Smooth muscle cell (in vitro differentiated cells): ENCODE data around the gene FGD4. TPM values are rescaled to one million over a fixed set of nuclear protein-coding genes. Genes with fewer than 3 reads are reported as not detected.

ENCODE experiments used
- DNase-seq: peaks from one replicate; lab custom pipeline; 2025; ENCODE audit not compliant: unreplicated experiment; lab: John Stamatoyannopoulos, UW
- H2AFZ ChIP-seq: fragments of 200-600 bp; sonication (generic); 2 replicates; pipeline ENCODE4 v1.6.0; 2016; ENCODE audit warnings: antibody characterized with exemption, low read depth, mild to moderate bottlenecking
- H3F3A ChIP-seq: fragments of 200-600 bp; sonication (generic); 2 replicates; pipeline ENCODE4 v1.6.0; 2017; ENCODE audit warnings: antibody characterized with exemption, low read depth
- H3K27ac ChIP-seq: fragments of 200-600 bp; sonication (generic); 2 replicates; pipeline ENCODE4 v1.5.1; 2016; ENCODE audit warnings: low read depth, mild to moderate bottlenecking
- H3K27me3 ChIP-seq: fragments of 200-600 bp; sonication (generic); 2 replicates; pipeline ENCODE4 v1.6.1; 2016; ENCODE audit warnings: low read depth, mild to moderate bottlenecking
- H3K36me3 ChIP-seq: fragments of 200-600 bp; sonication (generic); 2 replicates; pipeline ENCODE4 v1.5.1; 2016; ENCODE audit warnings: low read depth
- H3K4me1 ChIP-seq: fragments of 200-600 bp; sonication (generic); 2 replicates; pipeline ENCODE4 v1.5.1; 2016; ENCODE audit warnings: low read depth
- H3K4me2 ChIP-seq: fragments of 200-600 bp; sonication (generic); 2 replicates; pipeline ENCODE4 v1.6.0; 2016; ENCODE audit warnings: mild to moderate bottlenecking
- H3K4me3 ChIP-seq: fragments of 200-600 bp; sonication (generic); 2 replicates; pipeline ENCODE4 v1.5.1; 2016; ENCODE audit warnings: mild to moderate bottlenecking
- H3K79me2 ChIP-seq: fragments of 200-600 bp; sonication (generic); 2 replicates; pipeline ENCODE4 v1.6.0; 2016; ENCODE audit warnings: low read depth, mild to moderate bottlenecking
- H3K9ac ChIP-seq: fragments of 200-600 bp; sonication (generic); 2 replicates; pipeline ENCODE4 v1.6.0; 2016; ENCODE audit warnings: low read depth
- H3K9me3 ChIP-seq: fragments of 200-600 bp; sonication (generic); replicated peaks from 2 replicates; pipeline ENCODE4 v1.5.1; 2016; ENCODE audit warnings: low read depth
- H4K20me1 ChIP-seq: fragments of 200-600 bp; sonication (generic); 2 replicates; pipeline ENCODE4 v1.6.0; 2016; ENCODE audit warnings: low read depth
- WGBS: methylation state at CpG from one replicate; pipeline ENCODE4 v1.1.7; 2016; ENCODE audit warnings: low lambda C conversion rate; 5-methylcytosine and 5-hydroxymethylcytosine counted together
- polyA plus RNA-seq: library from polyadenylated mRNA; unstranded; fragments of >200 nt; fragmentation: Nextera tagmentation; extraction: Ambion mirVana; gene quantifications from 2 replicates; pipeline ENCODE4 v1.2.1, GENCODE V29; 2016
- total RNA-seq: library from RNA; depleted of rRNA; stranded (reverse); fragments of >200 nt; gene quantifications from 2 replicates; pipeline ENCODE4 v1.2.3, GENCODE V29; 2014
- TF ChIP-seq, protein P1 (sequence below): fragments of 200-600 bp; sonication (generic); IDR thresholded peaks from 2 replicates; pipeline ENCODE4 v1.5.1; 2017; ENCODE audit warnings: borderline replicate concordance, mild to moderate bottlenecking, antibody characterized with exemption; ENCODE audit not compliant: insufficient read depth, poor library complexity, severe bottlenecking

Gene FGD4
- total and polyA plus RNA-seq, 2 experiments from 2014 or later = 0.42 to 5.8 TPM

DNA sequence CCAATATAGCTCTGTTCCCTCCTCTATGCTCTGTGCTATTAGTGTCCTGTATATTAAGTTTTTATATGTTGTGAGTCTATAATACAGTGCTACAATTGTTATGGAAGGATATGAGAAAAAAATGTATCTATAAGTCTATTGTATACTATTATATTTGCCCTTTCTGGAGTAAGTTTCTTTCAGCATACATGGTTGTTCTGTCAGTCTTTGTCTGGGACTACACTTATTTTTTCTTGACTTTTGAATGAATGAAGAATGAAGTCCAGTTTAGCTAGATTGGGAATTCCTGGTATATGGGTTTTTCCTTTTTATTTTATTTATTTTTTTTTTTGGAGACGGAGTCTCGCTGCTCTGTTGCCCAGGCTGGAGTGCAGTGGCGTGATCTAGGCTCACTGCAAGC is 203.7 kb downstream of the FGD4 start:
- Histone ChIP-seq H3K9me3 (no peaks in the 10 kb centered on the region), H3K27me3 (no peaks in the 10 kb centered on the region), H3K4me3 (no peak overlapping the region), H2AFZ (no peak overlapping the region), H4K20me1 (no peaks in the 10 kb centered on the region), H3K9ac (no peak overlapping the region), H3K27ac (no peak overlapping the region), H3K79me2 (no peaks in the 10 kb centered on the region), H3K4me2 (no peak overlapping the region), H3F3A (no peaks in the 10 kb centered on the region), H3K36me3 (no peaks in the 10 kb centered on the region), H3K4me1 (no peaks in the 10 kb centered on the region)
- WGBS = 100% methylated on average over 3 of the region's 3 CpGs
- no peak for DNase-seq
- TF ChIP-seq, protein P1, sequence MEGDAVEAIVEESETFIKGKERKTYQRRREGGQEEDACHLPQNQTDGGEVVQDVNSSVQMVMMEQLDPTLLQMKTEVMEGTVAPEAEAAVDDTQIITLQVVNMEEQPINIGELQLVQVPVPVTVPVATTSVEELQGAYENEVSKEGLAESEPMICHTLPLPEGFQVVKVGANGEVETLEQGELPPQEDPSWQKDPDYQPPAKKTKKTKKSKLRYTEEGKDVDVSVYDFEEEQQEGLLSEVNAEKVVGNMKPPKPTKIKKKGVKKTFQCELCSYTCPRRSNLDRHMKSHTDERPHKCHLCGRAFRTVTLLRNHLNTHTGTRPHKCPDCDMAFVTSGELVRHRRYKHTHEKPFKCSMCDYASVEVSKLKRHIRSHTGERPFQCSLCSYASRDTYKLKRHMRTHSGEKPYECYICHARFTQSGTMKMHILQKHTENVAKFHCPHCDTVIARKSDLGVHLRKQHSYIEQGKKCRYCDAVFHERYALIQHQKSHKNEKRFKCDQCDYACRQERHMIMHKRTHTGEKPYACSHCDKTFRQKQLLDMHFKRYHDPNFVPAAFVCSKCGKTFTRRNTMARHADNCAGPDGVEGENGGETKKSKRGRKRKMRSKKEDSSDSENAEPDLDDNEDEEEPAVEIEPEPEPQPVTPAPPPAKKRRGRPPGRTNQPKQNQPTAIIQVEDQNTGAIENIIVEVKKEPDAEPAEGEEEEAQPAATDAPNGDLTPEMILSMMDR = no peak

DNA sequence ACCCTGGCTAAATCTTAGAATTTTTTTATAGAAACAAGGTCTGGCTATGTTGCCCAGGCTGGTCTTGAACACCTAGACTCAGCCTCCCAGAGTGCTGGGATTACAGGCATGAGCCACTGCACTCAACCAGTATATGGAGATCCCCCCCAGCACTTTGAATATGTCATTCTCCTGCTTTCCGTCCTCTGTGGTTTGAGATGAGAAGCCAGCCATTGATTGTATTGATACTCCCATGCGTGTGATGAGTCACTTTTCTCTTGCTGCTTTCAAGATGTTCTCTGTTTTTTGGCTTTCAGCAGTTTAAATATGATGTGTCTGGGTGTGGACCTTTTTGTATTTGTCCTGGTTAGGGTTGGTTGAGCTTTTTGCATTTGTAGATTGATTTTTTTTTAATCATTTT is 204.5 kb downstream of the FGD4 start:
- WGBS = 44% methylated on average over 2 of the region's 2 CpGs
- Histone ChIP-seq H3K9me3 (no peaks in the 10 kb centered on the region), H3K4me1 (no peaks in the 10 kb centered on the region), H4K20me1 (no peaks in the 10 kb centered on the region), H3K79me2 (no peaks in the 10 kb centered on the region), H3K27ac (peak overlapping the region; percentile 6), H3K36me3 (no peaks in the 10 kb centered on the region), H2AFZ (no peak overlapping the region), H3K4me2 (no peak overlapping the region), H3K27me3 (no peaks in the 10 kb centered on the region), H3K9ac (no peak overlapping the region), H3F3A (no peaks in the 10 kb centered on the region), H3K4me3 (no peak overlapping the region)
- TF ChIP-seq, protein P1 = no peak
- DNase-seq = no peak

DNA sequence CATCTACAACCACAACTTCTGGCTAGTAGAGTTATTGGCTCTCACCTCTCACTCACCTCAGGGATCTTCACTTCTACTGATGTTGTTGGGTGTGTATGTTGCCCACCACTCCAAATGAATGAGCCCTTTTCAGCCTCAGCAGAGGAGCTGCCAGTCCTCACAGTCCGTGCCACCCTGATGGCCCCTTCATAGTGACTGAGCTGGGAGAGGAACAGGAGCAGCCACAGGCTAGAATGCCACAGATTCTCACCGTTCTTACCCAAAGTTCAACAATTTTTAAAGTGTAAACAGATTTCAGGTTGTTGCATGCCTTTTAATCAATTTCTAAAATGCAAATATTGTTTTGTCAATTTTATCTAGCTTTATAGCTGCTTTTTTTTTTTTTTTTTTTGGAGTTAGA is 205.2 kb downstream of the FGD4 start:
- Histone ChIP-seq H3K9ac (no peak overlapping the region), H3K79me2 (no peaks in the 10 kb centered on the region), H3K9me3 (no peaks in the 10 kb centered on the region), H4K20me1 (no peaks in the 10 kb centered on the region), H3K4me3 (no peak overlapping the region), H2AFZ (no peak overlapping the region), H3K4me1 (no peaks in the 10 kb centered on the region), H3K27me3 (no peaks in the 10 kb centered on the region), H3K36me3 (no peaks in the 10 kb centered on the region), H3K27ac (peak overlapping the region; percentile 6), H3F3A (no peaks in the 10 kb centered on the region), H3K4me2 (no peak overlapping the region)
- DNase-seq = no peak
- TF ChIP-seq, protein P1 = no peak
- WGBS = 40% methylated on average over 2 of the region's 2 CpGs

DNA sequence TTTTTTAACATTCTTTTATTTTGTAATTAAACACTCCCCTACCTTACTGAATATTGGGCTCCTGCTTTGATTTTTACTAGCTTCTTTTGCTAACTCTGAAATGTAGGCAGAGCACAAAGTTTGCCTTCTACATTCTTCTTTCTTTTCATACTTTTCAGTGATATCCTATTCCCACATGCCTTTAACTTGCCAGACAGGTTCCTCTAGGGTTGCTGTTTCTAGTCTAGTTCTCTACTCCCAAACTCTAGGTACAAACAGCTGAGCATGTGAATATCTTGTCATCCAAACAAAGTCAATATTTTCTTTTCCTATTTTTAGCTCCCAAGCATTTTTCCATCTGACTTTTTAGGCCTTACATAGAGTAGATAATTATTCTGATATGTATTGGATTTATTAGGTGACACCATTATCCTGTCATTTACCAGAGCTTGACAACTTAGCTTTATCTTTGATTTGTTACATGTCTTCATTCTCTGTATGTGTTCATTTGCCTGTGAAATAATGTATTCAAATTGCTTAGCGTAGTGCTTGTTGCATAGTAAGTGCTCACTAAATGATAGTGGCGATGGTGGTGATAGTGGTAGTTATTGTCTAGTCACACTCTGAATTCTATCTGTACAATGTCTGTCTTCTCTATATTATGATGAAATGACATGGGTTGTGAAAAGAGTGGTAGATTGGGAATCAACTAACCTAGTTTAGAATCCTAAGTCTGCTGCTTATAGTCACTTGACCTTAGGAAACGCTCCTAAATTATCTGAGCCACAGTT is 206.2 kb downstream of the FGD4 start:
- Histone ChIP-seq H4K20me1 (no peaks in the 10 kb centered on the region), H3K4me3 (no peak overlapping the region), H3K4me2 (no peak overlapping the region), H3K9ac (no peak overlapping the region), H3K36me3 (no peaks in the 10 kb centered on the region), H3K79me2 (no peaks in the 10 kb centered on the region), H2AFZ (no peak overlapping the region), H3K9me3 (no peaks in the 10 kb centered on the region), H3K4me1 (no peaks in the 10 kb centered on the region), H3K27me3 (no peaks in the 10 kb centered on the region), H3K27ac (no peak overlapping the region), H3F3A (no peaks in the 10 kb centered on the region)
- 82% methylated on average over 3 of the region's 3 CpGs for WGBS
- TF ChIP-seq, protein P1 = no peak
- no peak for DNase-seq
